Stomach (tissue), 4 donors: Measurements from ENCODE around the gene KRTAP10-10.

ENCODE experiments used
- EP300 ChIP-seq: sonication (generic); formaldehyde crosslinking; IDR thresholded peaks from one replicate; pipeline ENCODE4 v1.6.1; 2017; ENCODE audit warnings: antibody characterized with exemption
- POLR2A ChIP-seq, 4 donors: fragments of 450-650 bp; IDR thresholded peaks; one replicate each; pipeline ENCODE4 v1.6.1; 2016; ENCODE audit warnings: antibody characterized with exemption in 4 of 4, control low read depth in 2 of 4, mild to moderate bottlenecking in 1 of 4, moderate library complexity in 1 of 4
- POLR2AphosphoS5 ChIP-seq, 3 donors: sonication (generic); formaldehyde crosslinking; IDR thresholded peaks; one replicate each; pipeline ENCODE4 v1.6.1; 2016; ENCODE audit warnings: antibody characterized with exemption in 3 of 3
- TF ChIP-seq, protein P1 (sequence below), 7 experiments: fragments of 450-650 bp in 4 of 7; fragments of 200-600 bp in 3 of 7; sonication (generic) in 3 of 7; IDR thresholded peaks; one replicate each; pipeline ENCODE4 v1.5.1; 2016 to 2019; ENCODE audit warnings: antibody characterized with exemption in 7 of 7, control low read depth in 2 of 7, mild to moderate bottlenecking in 1 of 7

DNA sequence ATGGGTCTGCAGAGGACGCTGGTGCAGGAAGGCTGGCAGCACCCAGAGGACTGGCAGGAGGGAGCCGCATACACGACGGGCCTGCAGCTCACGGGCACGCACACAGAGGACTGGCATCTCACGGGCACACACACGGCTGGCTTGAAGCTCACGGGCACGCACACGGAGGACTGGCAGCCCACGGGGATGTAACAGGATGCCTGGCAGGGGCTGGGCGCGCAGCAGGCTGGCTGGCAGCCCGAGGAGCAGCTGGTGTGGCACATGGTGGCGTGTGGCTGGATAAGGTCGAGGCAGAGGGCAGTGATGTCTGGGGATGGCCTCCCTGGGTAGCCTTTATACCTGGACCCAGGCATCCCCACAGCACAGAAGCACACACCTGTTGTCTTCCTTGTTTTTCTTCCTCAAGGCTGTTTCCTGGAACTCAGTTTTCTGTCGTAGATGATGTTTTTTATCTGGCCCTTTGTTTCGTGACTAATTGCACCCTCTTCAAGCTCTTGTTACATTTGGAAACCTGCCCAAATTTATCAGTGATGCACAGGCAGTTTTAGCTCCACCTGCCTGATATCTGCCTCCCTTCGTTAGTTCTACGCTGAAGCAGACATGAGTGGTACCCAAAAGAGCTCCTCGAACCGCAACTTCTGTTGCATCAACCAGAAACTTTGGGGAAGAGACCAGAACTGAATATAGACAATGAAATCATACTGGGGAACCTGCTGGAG is 44.9 kb downstream of the KRTAP10-10 start, which contains the start of gene KRTAP12-1:
- TF ChIP-seq, protein P1, sequence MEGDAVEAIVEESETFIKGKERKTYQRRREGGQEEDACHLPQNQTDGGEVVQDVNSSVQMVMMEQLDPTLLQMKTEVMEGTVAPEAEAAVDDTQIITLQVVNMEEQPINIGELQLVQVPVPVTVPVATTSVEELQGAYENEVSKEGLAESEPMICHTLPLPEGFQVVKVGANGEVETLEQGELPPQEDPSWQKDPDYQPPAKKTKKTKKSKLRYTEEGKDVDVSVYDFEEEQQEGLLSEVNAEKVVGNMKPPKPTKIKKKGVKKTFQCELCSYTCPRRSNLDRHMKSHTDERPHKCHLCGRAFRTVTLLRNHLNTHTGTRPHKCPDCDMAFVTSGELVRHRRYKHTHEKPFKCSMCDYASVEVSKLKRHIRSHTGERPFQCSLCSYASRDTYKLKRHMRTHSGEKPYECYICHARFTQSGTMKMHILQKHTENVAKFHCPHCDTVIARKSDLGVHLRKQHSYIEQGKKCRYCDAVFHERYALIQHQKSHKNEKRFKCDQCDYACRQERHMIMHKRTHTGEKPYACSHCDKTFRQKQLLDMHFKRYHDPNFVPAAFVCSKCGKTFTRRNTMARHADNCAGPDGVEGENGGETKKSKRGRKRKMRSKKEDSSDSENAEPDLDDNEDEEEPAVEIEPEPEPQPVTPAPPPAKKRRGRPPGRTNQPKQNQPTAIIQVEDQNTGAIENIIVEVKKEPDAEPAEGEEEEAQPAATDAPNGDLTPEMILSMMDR (IDR thresholded peaks at IDR 0.05), result no peak
- TF ChIP-seq POLR2A (IDR thresholded peaks at IDR 0.05) (no peak), EP300 (no peak), POLR2AphosphoS5 (IDR thresholded peaks at IDR 0.05) (no peak)
